Hepatocyte (in vitro differentiated cells): ENCODE measurements around the gene ZNRF1.

Experiments used
- CTCF ChIP-seq: fragments of 200-600 bp; sonication (generic); IDR thresholded peaks from 2 replicates; pipeline ENCODE4 v1.5.1; 2016; ENCODE audit warnings: antibody characterized with exemption, mild to moderate bottlenecking; ENCODE audit not compliant: poor library complexity
- EZH2 ChIP-seq: fragments of 200-600 bp; sonication (generic); IDR thresholded peaks from 2 replicates; pipeline ENCODE4 v1.6.1; 2016; ENCODE audit warnings: antibody characterized with exemption, mild to moderate bottlenecking, borderline replicate concordance

- TF ChIP-seq CTCF (no peak), EZH2 (no peak)
Measured at GRCh38 chr16:75105306-75106061, 106.7 kb downstream of the ZNRF1 start.
